ENCODE measurements around the gene SPATA9.

The SPATA9 gene

DNA sequence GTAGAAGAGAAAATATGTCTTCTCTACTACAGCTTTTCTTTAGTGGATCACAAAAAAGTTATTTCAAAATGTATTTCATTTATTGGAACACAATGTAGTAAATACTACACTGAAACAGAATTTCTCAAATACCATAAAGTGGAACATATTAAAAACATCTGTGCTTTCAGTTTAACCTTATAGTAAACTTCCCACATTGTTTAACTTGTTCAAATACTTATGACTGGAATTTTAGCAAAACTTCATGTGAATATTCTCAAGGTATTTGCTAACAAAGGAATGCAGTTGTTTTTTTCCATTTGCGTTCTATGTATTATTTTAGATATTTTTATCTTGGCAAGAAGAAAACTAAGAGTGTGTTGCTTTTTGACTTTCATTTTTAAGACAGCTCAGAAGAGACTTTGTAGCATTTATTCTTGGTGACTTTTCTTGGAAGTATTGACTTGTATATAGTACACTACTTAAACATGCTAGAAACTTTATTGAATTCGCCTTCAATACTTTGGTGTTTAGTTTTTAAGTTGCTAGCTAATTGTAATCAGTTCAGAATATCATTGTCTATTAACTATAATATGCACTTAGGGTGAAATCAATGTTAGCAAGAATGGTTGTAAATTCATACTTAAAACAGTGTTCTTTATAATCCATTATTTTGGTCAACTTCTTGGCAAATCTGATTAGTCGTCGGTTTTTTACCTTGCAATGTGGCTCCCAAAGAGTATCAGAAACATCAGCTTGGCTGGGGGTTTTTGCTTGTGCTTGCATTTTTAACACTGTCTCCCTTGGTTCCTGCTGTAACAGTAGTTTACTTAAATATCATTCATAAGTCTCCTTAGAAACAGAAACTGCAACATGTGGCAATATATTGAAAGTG, 43.4 kb upstream of the SPATA9 start:
- no peaks in the 10 kb centered on the region for H3K4me1 ChIP-seq (ENCODE audit: control insufficient read depth, insufficient read depth, low read length, poor library complexity, severe bottlenecking)
- no peak overlapping the region for H3K4me3 ChIP-seq (ENCODE audit: insufficient read depth, low read depth, low read length, poor library complexity, severe bottlenecking)
- H3K36me3 ChIP-seq (ENCODE audit: control insufficient read depth, insufficient read depth, low read length): no peaks in the 10 kb centered on the region
- H3K27me3 ChIP-seq (replicated peaks; ENCODE audit: control insufficient read depth, insufficient read depth, low read length, poor library complexity, severe bottlenecking): no peaks in the 10 kb centered on the region
- no peak overlapping the region for H3K27ac ChIP-seq (ENCODE audit: insufficient read depth, low read length, poor library complexity, severe bottlenecking)
- H3K9me3 ChIP-seq (ENCODE audit: control insufficient read depth, low read length): no peaks in the 10 kb centered on the region
- DNase-seq: no peak

DNA sequence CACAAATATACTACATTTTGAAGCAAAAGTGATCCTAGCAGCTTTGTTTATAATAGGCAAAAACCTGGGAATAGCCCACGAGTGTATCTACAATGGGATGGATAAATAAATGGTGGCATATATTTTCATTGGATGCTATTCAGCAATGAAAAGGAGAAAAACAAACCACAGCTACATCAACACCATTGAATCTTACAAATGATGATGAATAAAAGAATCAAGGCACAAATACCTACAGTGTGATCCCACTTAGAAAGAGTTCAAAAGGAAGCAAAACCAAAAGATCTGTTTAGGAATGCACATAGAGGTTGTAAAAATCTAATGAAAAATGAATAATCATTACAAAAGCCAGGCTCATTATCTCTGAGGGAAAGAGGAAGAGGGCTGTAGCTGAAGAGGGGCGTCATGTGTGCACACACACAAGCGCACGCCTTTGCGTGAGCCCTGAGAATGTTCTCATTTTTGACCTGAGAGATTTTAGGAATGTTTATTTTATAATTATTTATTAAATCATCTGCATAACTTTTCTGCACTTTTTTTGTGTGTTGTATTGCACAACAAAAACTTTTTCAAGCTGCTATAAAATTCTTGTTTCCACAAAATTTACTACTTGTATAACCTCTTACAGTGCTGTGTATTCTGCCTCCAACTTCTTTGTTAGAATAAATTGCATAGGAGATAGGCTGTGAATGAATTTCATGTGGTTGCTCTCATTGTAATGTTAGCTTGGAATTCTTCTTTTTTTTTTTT, 42.5 kb upstream of the SPATA9 start:
- Histone ChIP-seq H3K27me3 (replicated peaks; ENCODE audit: control insufficient read depth, insufficient read depth, low read length, poor library complexity, severe bottlenecking) (no peaks in the 10 kb centered on the region), H3K36me3 (ENCODE audit: control insufficient read depth, insufficient read depth, low read length) (no peaks in the 10 kb centered on the region), H3K4me3 (ENCODE audit: insufficient read depth, low read depth, low read length, poor library complexity, severe bottlenecking) (no peak overlapping the region), H3K4me1 (ENCODE audit: control insufficient read depth, insufficient read depth, low read length, poor library complexity, severe bottlenecking) (no peaks in the 10 kb centered on the region), H3K9me3 (ENCODE audit: control insufficient read depth, low read length) (no peaks in the 10 kb centered on the region), H3K27ac (ENCODE audit: insufficient read depth, low read length, poor library complexity, severe bottlenecking) (no peak overlapping the region)
- DNase-seq: no peak

DNA sequence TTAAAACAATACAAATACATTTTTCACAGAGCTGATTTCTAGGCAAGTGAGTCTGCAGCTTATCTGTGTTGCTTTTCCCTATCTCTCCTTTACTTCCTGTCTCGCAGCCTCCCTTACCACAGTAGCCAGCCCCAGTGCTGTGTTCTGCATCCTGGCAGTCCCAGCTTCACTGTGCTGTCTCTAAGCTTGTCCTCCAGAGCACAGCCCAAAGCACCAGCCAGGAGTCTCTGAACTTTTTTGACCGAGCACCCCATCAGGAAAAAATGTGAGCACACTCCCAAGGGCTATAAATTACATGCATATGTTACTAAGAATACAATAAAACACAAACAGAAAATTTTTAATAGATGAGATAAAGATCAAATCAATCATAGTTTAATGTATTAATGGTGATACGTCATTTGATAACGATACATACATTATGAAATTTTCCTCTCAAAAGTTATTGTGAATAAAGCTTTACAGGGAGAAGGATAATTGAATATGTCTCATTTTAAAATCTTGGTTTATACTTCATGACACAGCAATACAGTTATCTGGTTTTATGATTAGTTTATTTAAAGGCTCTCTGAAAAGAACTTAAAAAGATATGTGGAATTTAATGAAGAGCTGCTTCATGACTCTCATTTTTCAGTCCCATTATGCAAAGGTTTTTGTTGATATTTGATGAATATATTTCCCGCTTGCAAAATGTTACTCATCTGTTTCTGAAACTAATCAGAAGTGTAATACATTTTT, 41.0 kb upstream of the SPATA9 start:
- no peaks in the 10 kb centered on the region for H3K27me3 ChIP-seq (replicated peaks; ENCODE audit: control insufficient read depth, insufficient read depth, low read length, poor library complexity, severe bottlenecking)
- H3K36me3 ChIP-seq (ENCODE audit: control insufficient read depth, insufficient read depth, low read length): no peaks in the 10 kb centered on the region
- H3K9me3 ChIP-seq (ENCODE audit: control insufficient read depth, low read length): no peaks in the 10 kb centered on the region
- peaks cover under 1% of the 10 kb centered on the region for H3K4me1 ChIP-seq (ENCODE audit: control insufficient read depth, insufficient read depth, low read length, poor library complexity, severe bottlenecking)
- no peak overlapping the region for H3K27ac ChIP-seq (ENCODE audit: insufficient read depth, low read length, poor library complexity, severe bottlenecking)
- no peak overlapping the region for H3K4me3 ChIP-seq (ENCODE audit: insufficient read depth, low read depth, low read length, poor library complexity, severe bottlenecking)
- DNase-seq: no peak

DNA sequence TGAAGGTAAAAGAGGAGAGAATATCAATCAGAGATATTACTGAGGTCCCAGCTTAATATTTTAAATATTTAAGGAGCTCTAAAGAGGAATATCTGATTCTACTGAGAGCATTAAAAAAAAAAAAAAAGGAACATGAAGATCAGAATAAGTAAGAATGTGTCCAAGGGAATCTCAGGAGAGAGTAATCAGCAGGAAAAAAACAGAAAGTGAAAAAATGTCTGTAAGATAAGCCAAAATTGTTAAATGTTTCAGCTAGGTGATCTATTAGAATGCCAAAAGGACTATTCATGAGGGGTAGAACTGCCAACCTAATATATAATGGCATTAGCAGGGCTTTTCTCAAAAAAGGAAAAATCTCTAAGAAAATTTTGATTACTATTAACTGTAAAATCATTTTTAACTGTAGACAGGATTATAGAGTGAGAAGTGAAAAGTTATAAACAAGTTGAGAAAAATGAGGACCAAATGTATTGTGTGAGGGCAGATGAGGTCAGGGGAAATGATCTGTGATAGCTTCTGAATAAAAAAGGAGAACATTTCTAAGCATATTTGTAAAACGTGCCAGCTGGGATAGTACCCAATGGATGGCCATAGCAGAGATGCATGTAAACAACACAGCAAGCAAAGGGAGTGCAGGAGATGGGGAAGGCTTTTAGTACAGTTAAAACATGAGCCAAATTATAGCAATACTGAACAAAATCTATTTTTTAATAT, 38.9 kb upstream of the SPATA9 start:
- Histone ChIP-seq H3K27me3 (replicated peaks; ENCODE audit: control insufficient read depth, insufficient read depth, low read length, poor library complexity, severe bottlenecking) (no peaks in the 10 kb centered on the region), H3K36me3 (ENCODE audit: control insufficient read depth, insufficient read depth, low read length) (no peaks in the 10 kb centered on the region), H3K27ac (ENCODE audit: insufficient read depth, low read length, poor library complexity, severe bottlenecking) (no peak overlapping the region), H3K4me1 (ENCODE audit: control insufficient read depth, insufficient read depth, low read length, poor library complexity, severe bottlenecking) (peaks cover 17% of the 10 kb centered on the region), H3K4me3 (ENCODE audit: insufficient read depth, low read depth, low read length, poor library complexity, severe bottlenecking) (no peak overlapping the region), H3K9me3 (ENCODE audit: control insufficient read depth, low read length) (no peaks in the 10 kb centered on the region)
- no peak for DNase-seq

GRCh38 chr5:95720094-95720786, 37.4 kb upstream of the SPATA9 start:
- no peak overlapping the region for H3K4me3 ChIP-seq (ENCODE audit: insufficient read depth, low read depth, low read length, poor library complexity, severe bottlenecking)
- peaks cover 17% of the 10 kb centered on the region for H3K4me1 ChIP-seq (ENCODE audit: control insufficient read depth, insufficient read depth, low read length, poor library complexity, severe bottlenecking)
- no peak overlapping the region for H3K27ac ChIP-seq (ENCODE audit: insufficient read depth, low read length, poor library complexity, severe bottlenecking)
- no peak for DNase-seq
- no peaks in the 10 kb centered on the region for H3K27me3 ChIP-seq (replicated peaks; ENCODE audit: control insufficient read depth, insufficient read depth, low read length, poor library complexity, severe bottlenecking)
- H3K36me3 ChIP-seq (ENCODE audit: control insufficient read depth, insufficient read depth, low read length): no peaks in the 10 kb centered on the region
- H3K9me3 ChIP-seq (ENCODE audit: control insufficient read depth, low read length): no peaks in the 10 kb centered on the region

DNA sequence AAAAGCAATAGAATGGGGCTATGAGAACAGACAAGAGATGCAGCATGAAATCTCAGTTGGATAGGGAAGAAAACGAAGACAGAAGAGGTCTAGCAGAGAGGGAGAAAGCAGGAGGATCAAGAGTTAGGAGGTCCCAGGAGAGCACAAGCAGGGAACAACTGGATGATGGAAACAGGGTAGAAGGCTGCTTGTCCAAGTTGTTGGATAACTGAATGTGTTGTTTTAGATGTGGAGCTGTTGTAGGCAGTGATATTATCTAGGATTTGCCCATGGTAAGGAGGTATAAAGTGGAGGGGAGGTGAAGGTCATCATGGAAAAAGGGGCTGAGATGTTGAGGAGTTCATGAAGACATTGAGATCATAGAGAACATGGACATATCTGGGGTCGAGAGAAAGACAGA, 35.9 kb upstream of the SPATA9 start:
- Histone ChIP-seq H3K9me3 (ENCODE audit: control insufficient read depth, low read length) (no peaks in the 10 kb centered on the region), H3K4me3 (ENCODE audit: insufficient read depth, low read depth, low read length, poor library complexity, severe bottlenecking) (no peak overlapping the region), H3K4me1 (ENCODE audit: control insufficient read depth, insufficient read depth, low read length, poor library complexity, severe bottlenecking) (peaks cover 17% of the 10 kb centered on the region), H3K36me3 (ENCODE audit: control insufficient read depth, insufficient read depth, low read length) (no peaks in the 10 kb centered on the region), H3K27ac (ENCODE audit: insufficient read depth, low read length, poor library complexity, severe bottlenecking) (no peak overlapping the region), H3K27me3 (replicated peaks; ENCODE audit: control insufficient read depth, insufficient read depth, low read length, poor library complexity, severe bottlenecking) (no peaks in the 10 kb centered on the region)
- DNase-seq: no peak

DNA sequence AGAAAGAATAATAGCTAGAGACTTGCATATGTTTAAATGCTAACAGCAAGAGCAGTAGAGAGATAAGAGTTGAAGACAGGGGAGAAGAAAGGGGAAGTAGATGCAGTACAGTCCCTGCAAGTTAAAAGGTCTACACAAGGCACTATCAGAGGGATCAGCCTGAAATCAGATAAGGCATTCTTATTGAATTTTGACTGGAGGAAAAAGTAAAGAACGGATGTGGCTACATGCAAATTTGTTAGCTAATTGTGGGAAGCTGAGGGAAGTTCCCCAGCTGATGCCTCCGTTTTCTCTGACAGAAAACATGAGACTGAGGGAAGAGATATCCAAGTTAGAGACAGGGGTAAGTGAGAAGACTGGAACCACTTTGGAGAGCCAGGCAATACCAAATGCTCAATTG, 35.4 kb upstream of the SPATA9 start:
- no peak overlapping the region for H3K4me3 ChIP-seq (ENCODE audit: insufficient read depth, low read depth, low read length, poor library complexity, severe bottlenecking)
- H3K4me1 ChIP-seq (ENCODE audit: control insufficient read depth, insufficient read depth, low read length, poor library complexity, severe bottlenecking): peaks cover 17% of the 10 kb centered on the region
- no peaks in the 10 kb centered on the region for H3K9me3 ChIP-seq (ENCODE audit: control insufficient read depth, low read length)
- DNase-seq: no peak
- H3K27me3 ChIP-seq (replicated peaks; ENCODE audit: control insufficient read depth, insufficient read depth, low read length, poor library complexity, severe bottlenecking): no peaks in the 10 kb centered on the region
- H3K27ac ChIP-seq (ENCODE audit: insufficient read depth, low read length, poor library complexity, severe bottlenecking): no peak overlapping the region
- H3K36me3 ChIP-seq (ENCODE audit: control insufficient read depth, insufficient read depth, low read length): no peaks in the 10 kb centered on the region

DNA sequence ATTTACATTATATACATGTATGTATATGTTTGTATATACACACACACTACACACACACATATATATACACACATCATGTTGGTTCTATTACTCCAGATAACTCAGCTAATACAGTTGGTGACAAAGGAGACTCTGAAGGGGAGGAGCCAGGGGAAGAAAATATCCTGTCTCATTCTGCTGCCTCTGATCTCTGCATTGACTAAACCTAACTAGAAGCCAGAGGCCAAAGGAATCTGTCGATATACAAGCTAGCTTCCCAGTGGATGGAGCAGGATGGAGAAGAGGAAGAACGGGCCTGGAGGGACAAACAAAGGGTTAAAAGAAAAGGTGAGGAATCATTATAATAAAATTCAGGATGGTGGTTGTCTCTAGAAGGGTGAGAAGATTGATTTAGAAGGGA, 34.6 kb upstream of the SPATA9 start:
- no peak overlapping the region for H3K27ac ChIP-seq (ENCODE audit: insufficient read depth, low read length, poor library complexity, severe bottlenecking)
- no peaks in the 10 kb centered on the region for H3K9me3 ChIP-seq (ENCODE audit: control insufficient read depth, low read length)
- H3K4me3 ChIP-seq (ENCODE audit: insufficient read depth, low read depth, low read length, poor library complexity, severe bottlenecking): no peak overlapping the region
- H3K27me3 ChIP-seq (replicated peaks; ENCODE audit: control insufficient read depth, insufficient read depth, low read length, poor library complexity, severe bottlenecking): no peaks in the 10 kb centered on the region
- no peaks in the 10 kb centered on the region for H3K36me3 ChIP-seq (ENCODE audit: control insufficient read depth, insufficient read depth, low read length)
- peaks cover 17% of the 10 kb centered on the region for H3K4me1 ChIP-seq (ENCODE audit: control insufficient read depth, insufficient read depth, low read length, poor library complexity, severe bottlenecking)
- DNase-seq: no peak

GRCh38 chr5:95715799-95716461, 33.1 kb upstream of the SPATA9 start:
- DNase-seq: no peak
- H3K36me3 ChIP-seq (ENCODE audit: control insufficient read depth, insufficient read depth, low read length): no peaks in the 10 kb centered on the region

More at GRCh38 chr5:95715799-95716461, 33.1 kb upstream of the SPATA9 start:
- H3K27me3 ChIP-seq (replicated peaks; ENCODE audit: control insufficient read depth, insufficient read depth, low read length, poor library complexity, severe bottlenecking): no peaks in the 10 kb centered on the region
- H3K4me3 ChIP-seq (ENCODE audit: insufficient read depth, low read depth, low read length, poor library complexity, severe bottlenecking): no peak overlapping the region
- peaks cover 17% of the 10 kb centered on the region for H3K4me1 ChIP-seq (ENCODE audit: control insufficient read depth, insufficient read depth, low read length, poor library complexity, severe bottlenecking)
- no peaks in the 10 kb centered on the region for H3K9me3 ChIP-seq (ENCODE audit: control insufficient read depth, low read length)
- no peak overlapping the region for H3K27ac ChIP-seq (ENCODE audit: insufficient read depth, low read length, poor library complexity, severe bottlenecking)
